DMS79 treated with DMSO at 0.1 percent for 48 hours (cell line): Measurements from ENCODE around the gene FAM161A.
"Not testable (repeated sequence)": the region's sequence is repeated elsewhere in the genome, so short reads cannot be mapped to it uniquely, and the experiment has no call there.

ENCODE experiments used
- DNase-seq: peaks from one replicate; lab custom pipeline; 2025; lab: John Stamatoyannopoulos, UW

FAM161A gene

GRCh38 chr2:61834893-61835292 is 19.0 kb downstream of the FAM161A start:
- no peak for DNase-seq

- DNase-seq = no peak
Measured at GRCh38 chr2:61833971-61834370, 19.9 kb downstream of the FAM161A start.

GRCh38 chr2:61832183-61832841 is 21.5 kb downstream of the FAM161A start:
- DNase-seq = no peak

- no peak for DNase-seq
Measured at GRCh38 chr2:61822255-61822654, 31.6 kb downstream of the FAM161A start.

GRCh38 chr2:61816480-61817355 is 37.1 kb downstream of the FAM161A start:
- no peak for DNase-seq

GRCh38 chr2:61814539-61815160 is 39.2 kb downstream of the FAM161A start:
- no peak for DNase-seq

GRCh38 chr2:61813314-61813713 is 40.5 kb downstream of the FAM161A start:
- not testable (repeated sequence) for DNase-seq

GRCh38 chr2:61811821-61812220 is 42.0 kb downstream of the FAM161A start:
- DNase-seq = no peak

GRCh38 chr2:61810203-61810602 is 43.7 kb downstream of the FAM161A start:
- DNase-seq = not testable (repeated sequence)

- DNase-seq = not testable (repeated sequence)
Measured at GRCh38 chr2:61808693-61809092, 45.2 kb downstream of the FAM161A start.

- DNase-seq = no peak
Measured at GRCh38 chr2:61807036-61807757, 46.7 kb downstream of the FAM161A start.

- DNase-seq = no peak
Measured at GRCh38 chr2:61802548-61802947, 51.3 kb downstream of the FAM161A start.

- no peak for DNase-seq
Measured at GRCh38 chr2:61799099-61799498, 54.8 kb downstream of the FAM161A start.

- DNase-seq = not testable (repeated sequence)
Measured at GRCh38 chr2:61797446-61797845, 56.4 kb downstream of the FAM161A start.

- DNase-seq = no peak
Measured at GRCh38 chr2:61795408-61795807, 58.5 kb downstream of the FAM161A start.

- no peak for DNase-seq
Measured at GRCh38 chr2:61793389-61793836, 60.4 kb downstream of the FAM161A start.

GRCh38 chr2:61792355-61792890 is 61.4 kb downstream of the FAM161A start:
- DNase-seq = no peak

GRCh38 chr2:61789807-61790602 is 63.9 kb downstream of the FAM161A start:
- DNase-seq = no peak

GRCh38 chr2:61787941-61788563 is 65.8 kb downstream of the FAM161A start:
- DNase-seq = no peak

- DNase-seq = no peak
Measured at GRCh38 chr2:61786876-61787275, 67.0 kb downstream of the FAM161A start.
